ENCODE measurements around the gene SCO1. TPM values are rescaled to one million over a fixed set of nuclear protein-coding genes. Genes with fewer than 3 reads are reported as not detected.

Gene SCO1
- total RNA-seq, 4 donors from 2014 or later, result 11.9 to 34.2 (median 14.1) TPM

DNA sequence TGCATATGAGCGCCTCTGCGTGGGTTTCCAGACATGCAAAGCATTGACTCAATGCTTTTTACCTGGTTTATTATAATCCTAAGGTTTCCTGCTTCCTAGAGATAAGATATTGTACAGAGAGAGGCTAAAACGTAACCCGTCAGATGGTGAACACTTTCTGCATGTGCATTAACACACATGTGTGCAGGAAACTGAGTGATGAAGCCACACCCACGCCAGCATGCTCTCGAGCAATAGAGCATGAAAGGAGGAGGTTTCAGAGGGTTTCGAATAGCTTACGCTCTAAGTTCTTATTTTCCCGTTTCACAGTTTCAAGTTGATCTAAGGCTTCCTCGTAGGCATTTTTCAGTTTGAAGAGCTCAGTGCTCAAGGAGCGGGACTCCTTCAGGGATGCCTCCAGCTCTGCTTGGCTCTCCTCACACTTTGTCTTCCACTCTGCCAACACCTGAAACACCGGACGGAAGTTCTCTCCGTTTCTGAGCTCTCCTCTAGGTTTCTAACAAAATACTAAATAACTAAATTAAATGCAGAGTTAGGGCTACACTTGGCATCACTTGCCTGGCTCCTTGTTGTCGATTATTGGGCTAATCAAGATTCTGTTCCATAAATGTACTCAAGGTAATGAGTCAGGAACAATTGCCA is 63.5 kb downstream of the SCO1 start:
- TF ChIP-seq, protein P1, sequence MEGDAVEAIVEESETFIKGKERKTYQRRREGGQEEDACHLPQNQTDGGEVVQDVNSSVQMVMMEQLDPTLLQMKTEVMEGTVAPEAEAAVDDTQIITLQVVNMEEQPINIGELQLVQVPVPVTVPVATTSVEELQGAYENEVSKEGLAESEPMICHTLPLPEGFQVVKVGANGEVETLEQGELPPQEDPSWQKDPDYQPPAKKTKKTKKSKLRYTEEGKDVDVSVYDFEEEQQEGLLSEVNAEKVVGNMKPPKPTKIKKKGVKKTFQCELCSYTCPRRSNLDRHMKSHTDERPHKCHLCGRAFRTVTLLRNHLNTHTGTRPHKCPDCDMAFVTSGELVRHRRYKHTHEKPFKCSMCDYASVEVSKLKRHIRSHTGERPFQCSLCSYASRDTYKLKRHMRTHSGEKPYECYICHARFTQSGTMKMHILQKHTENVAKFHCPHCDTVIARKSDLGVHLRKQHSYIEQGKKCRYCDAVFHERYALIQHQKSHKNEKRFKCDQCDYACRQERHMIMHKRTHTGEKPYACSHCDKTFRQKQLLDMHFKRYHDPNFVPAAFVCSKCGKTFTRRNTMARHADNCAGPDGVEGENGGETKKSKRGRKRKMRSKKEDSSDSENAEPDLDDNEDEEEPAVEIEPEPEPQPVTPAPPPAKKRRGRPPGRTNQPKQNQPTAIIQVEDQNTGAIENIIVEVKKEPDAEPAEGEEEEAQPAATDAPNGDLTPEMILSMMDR (IDR thresholded peaks at IDR 0.05), result no peak
- TF ChIP-seq POLR2AphosphoS5 (IDR thresholded peaks at IDR 0.05), result no peak
- no peak for TF ChIP-seq EP300 (IDR thresholded peaks at IDR 0.05)
- TF ChIP-seq POLR2A (IDR thresholded peaks at IDR 0.05), result no peak
- WGBS, result 90% methylated on average over 15 of the region's 15 CpGs
- Histone ChIP-seq H3K27ac (no peak overlapping the region), H3K9me3 (no peaks in the 10 kb centered on the region), H3K27me3 (no peaks in the 10 kb centered on the region), H3K4me3 (no peak overlapping the region), H3K36me3 (peaks cover 29% of the 10 kb centered on the region), H3K4me1 (peaks cover 6% of the 10 kb centered on the region)
- DNase-seq (ENCODE audit: low spot score in 2 of 2), result no peak

DNA sequence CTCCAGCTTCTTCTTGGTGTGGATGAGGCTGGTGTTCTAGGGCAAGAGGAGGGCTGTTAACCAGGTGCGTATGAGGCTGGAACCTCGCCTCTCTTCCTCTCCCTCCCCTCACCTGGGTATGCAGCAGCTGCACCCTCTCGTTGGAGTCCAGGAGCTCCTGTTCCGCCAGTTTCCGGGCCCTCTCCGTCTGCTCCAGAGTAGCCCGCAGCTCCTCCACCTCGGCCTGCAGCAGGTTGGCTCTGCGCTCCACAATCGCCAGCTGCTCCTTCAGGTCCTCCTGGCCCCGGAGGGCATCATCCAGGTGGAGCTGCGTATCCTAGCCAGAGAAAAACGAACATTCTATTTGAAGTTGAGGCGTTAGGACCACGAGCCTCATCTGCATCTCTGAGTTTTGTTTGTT is 65.6 kb downstream of the SCO1 start:
- TF ChIP-seq, protein P1 (IDR thresholded peaks at IDR 0.05), result no peak
- TF ChIP-seq POLR2A (IDR thresholded peaks at IDR 0.05) (no peak), EP300 (IDR thresholded peaks at IDR 0.05) (no peak), POLR2AphosphoS5 (IDR thresholded peaks at IDR 0.05) (no peak)
- H3K9me3 ChIP-seq, result no peaks in the 10 kb centered on the region
- no peak overlapping the region for H3K27ac ChIP-seq
- H3K4me3 ChIP-seq, result no peak overlapping the region
- WGBS, result 58% methylated on average over 15 of the region's 15 CpGs
- DNase-seq (ENCODE audit: low spot score in 2 of 2), result no peak
- H3K36me3 ChIP-seq, result peaks cover 16% of the 10 kb centered on the region
- H3K4me1 ChIP-seq, result peaks cover 6% of the 10 kb centered on the region
- no peaks in the 10 kb centered on the region for H3K27me3 ChIP-seq

DNA sequence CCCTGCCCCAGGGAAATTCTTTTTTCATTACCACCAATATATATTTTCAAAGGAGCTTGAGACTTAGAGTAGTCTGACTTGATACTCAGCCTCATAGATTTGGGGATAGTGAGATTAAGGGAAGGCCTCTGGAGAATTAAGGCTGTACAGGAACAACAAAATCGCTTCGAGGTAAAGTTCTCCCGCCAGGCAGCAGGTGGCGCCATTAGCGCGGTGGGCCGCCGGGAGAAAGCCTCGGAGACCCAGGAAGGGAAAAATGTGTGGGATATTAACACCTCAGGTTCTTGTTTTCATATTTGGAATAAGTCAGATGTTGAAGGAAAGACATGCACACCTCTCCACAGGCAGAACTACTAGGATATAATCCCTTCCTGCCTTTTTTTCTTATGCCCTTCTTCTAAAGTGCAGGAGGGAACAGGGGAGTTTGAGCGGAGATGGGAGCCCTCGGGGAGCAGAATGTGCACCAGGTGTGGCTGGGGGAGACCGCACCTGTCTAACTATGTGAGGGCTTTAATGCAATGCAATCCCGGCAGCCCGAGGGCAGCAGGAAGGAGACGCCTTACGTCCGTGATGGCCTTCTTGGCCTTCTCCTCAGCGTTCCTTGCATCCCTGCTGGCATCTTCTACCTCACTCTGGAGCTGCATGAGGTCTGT is 66.2 kb downstream of the SCO1 start:
- H3K4me1 ChIP-seq, result peaks cover 6% of the 10 kb centered on the region
- H3K36me3 ChIP-seq, result peaks cover 16% of the 10 kb centered on the region
- 33% methylated on average over 18 of the region's 18 CpGs for WGBS
- H3K27ac ChIP-seq, result no peak overlapping the region
- H3K27me3 ChIP-seq, result no peaks in the 10 kb centered on the region
- H3K4me3 ChIP-seq, result no peak overlapping the region
- no peak for DNase-seq (ENCODE audit: low spot score in 2 of 2)
- H3K9me3 ChIP-seq, result no peaks in the 10 kb centered on the region
- TF ChIP-seq, protein P1 (IDR thresholded peaks at IDR 0.05), result peak; percentile 35 to 83
- no peak for TF ChIP-seq POLR2AphosphoS5 (IDR thresholded peaks at IDR 0.05)

DNA sequence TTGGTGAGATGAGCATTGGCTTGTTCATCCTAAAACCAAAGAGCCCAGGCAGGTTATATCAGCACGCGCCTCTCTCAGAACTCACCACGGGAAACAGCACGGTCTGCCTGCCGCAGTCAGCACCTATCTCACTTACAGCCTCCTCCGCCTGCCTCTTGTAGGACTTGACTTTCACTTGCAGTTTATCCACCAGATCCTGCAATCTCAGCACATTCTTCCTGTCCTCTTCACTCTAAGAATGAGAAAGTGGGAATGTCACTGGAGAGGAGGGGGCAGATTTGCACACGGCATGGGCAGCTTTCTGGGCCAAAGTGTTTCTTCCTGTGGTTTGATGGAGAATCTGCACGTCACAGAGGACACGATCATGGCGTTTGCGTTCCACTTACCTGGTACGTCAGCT is 67.6 kb downstream of the SCO1 start:
- WGBS, result 95% methylated on average over 12 of the region's 12 CpGs
- TF ChIP-seq, protein P1 (IDR thresholded peaks at IDR 0.05), result no peak
- TF ChIP-seq POLR2A (IDR thresholded peaks at IDR 0.05), result no peak
- no peak for TF ChIP-seq POLR2AphosphoS5 (IDR thresholded peaks at IDR 0.05)
- TF ChIP-seq EP300 (IDR thresholded peaks at IDR 0.05), result no peak
- H3K36me3 ChIP-seq, result peaks cover 5% of the 10 kb centered on the region
- no peak overlapping the region for H3K4me3 ChIP-seq
- no peak overlapping the region for H3K27ac ChIP-seq
- DNase-seq (ENCODE audit: low spot score in 2 of 2), result no peak
- no peaks in the 10 kb centered on the region for H3K9me3 ChIP-seq
- peaks cover 6% of the 10 kb centered on the region for H3K4me1 ChIP-seq
- no peaks in the 10 kb centered on the region for H3K27me3 ChIP-seq

DNA sequence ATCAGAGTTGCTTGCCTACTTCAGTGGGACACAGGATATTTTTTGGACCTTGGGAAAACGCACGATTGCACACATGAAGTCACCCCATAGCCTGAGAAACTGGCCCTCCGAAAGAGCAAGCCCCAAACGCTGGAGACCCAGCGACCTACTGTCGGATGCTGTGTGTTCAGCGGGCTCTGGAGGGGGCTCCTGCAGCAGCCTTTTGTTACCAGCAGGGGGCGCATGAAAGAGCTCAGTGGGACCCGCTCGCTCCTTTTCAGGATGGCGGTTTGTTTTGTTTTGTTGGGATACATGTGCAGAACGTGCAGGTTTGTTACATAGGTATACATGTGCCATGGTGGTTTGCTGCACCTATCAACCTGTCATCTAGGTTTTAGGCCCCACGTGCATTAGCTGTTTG is 68.6 kb downstream of the SCO1 start:
- H3K4me3 ChIP-seq, result no peak overlapping the region
- H3K27ac ChIP-seq, result no peak overlapping the region
- 89% methylated on average over 13 of the region's 13 CpGs for WGBS
- H3K36me3 ChIP-seq, result peaks cover 4% of the 10 kb centered on the region
- DNase-seq (ENCODE audit: low spot score in 2 of 2), result no peak
- no peaks in the 10 kb centered on the region for H3K9me3 ChIP-seq
- TF ChIP-seq, protein P1 (IDR thresholded peaks at IDR 0.05), result no peak
- TF ChIP-seq POLR2AphosphoS5 (IDR thresholded peaks at IDR 0.05) (no peak), POLR2A (IDR thresholded peaks at IDR 0.05) (no peak), EP300 (IDR thresholded peaks at IDR 0.05) (no peak)
- H3K27me3 ChIP-seq, result no peaks in the 10 kb centered on the region
- peaks cover 6% of the 10 kb centered on the region for H3K4me1 ChIP-seq
